ENCODE data around the gene BBS5. TPM values are rescaled to one million over a fixed set of nuclear protein-coding genes. Genes with fewer than 3 reads are reported as not detected.

Gene BBS5
- polyA plus RNA-seq, 1 donor (not counting 4 experiments of a cell fraction or from before 2014, with no cell fraction given): 2.4 TPM

GRCh38 chr2:169542433-169542832 lies 63.1 kb downstream of the BBS5 start:
- H3K9ac ChIP-seq (ENCODE audit: control insufficient read depth, extremely low read depth, insufficient read depth, low read length): no peak overlapping the region
- no peak overlapping the region for H2AFZ ChIP-seq (ENCODE audit: control insufficient read depth, low read length)
- no peaks in the 10 kb centered on the region for H3K9me3 ChIP-seq (ENCODE audit: control insufficient read depth, low read depth, low read length)
- no peaks in the 10 kb centered on the region for H3K4me1 ChIP-seq (ENCODE audit: control insufficient read depth, extremely low read depth, insufficient read depth, low read length)
- no peaks in the 10 kb centered on the region for H3K27me3 ChIP-seq (ENCODE audit: control insufficient read depth, extremely low read depth, insufficient read depth, low read length)
- H3K4me2 ChIP-seq (ENCODE audit: control insufficient read depth, extremely low read depth, insufficient read depth, low read depth, low read length): no peak overlapping the region
- TF ChIP-seq CTCF (optimal IDR thresholded peaks at IDR 0.05 in 1 of 3, IDR thresholded peaks at IDR 0.05 in 1 of 3, conservative IDR thresholded peaks at IDR 0.05 in 1 of 3; ENCODE audit: extremely low read depth in 1 of 3, insufficient read depth in 2 of 3, low read length in 3 of 3) (no peak), EZH2 (IDR thresholded peaks at IDR 0.05; ENCODE audit: low read length) (no peak)
- no peaks in the 10 kb centered on the region for H3K79me2 ChIP-seq (ENCODE audit: control insufficient read depth, insufficient read depth, low read length)
- H3K9me1 ChIP-seq (ENCODE audit: control insufficient read depth, extremely low read depth, insufficient read depth, low read length): no peaks in the 10 kb centered on the region
- H3K27ac ChIP-seq (ENCODE audit: control insufficient read depth, insufficient read depth, low read length): no peak overlapping the region
- FAIRE-seq (no peak), DNase-seq (ENCODE audit: low read depth, low spot score) (no peak)
- peaks cover 3 to 6% of the 10 kb centered on the region in 2 experiments for H3K36me3 ChIP-seq (ENCODE audit: control insufficient read depth in 2 of 2, extremely low read depth in 1 of 2, insufficient read depth in 2 of 2, low read length in 2 of 2)
- H4K20me1 ChIP-seq (ENCODE audit: control insufficient read depth, extremely low read depth, insufficient read depth, low read length): no peaks in the 10 kb centered on the region
- dilution Hi-C loops (cut with MboI; ENCODE audit: extremely low pct_ligation_motif_present, low sequenced_read_pairs): no loop called here
- no peak overlapping the region for H3K4me3 ChIP-seq (ENCODE audit: control insufficient read depth in 2 of 3, extremely low read depth in 1 of 3, insufficient read depth in 2 of 3, low read depth in 1 of 3, low read length in 3 of 3)

- H3K79me2 ChIP-seq (ENCODE audit: control insufficient read depth, insufficient read depth, low read length): no peaks in the 10 kb centered on the region
- no peaks in the 10 kb centered on the region for H3K9me1 ChIP-seq (ENCODE audit: control insufficient read depth, extremely low read depth, insufficient read depth, low read length)
- DNase-seq (ENCODE audit: low read depth, low spot score) (no peak), FAIRE-seq (no peak)
- TF ChIP-seq CTCF (optimal IDR thresholded peaks at IDR 0.05 in 1 of 3, IDR thresholded peaks at IDR 0.05 in 1 of 3, conservative IDR thresholded peaks at IDR 0.05 in 1 of 3; ENCODE audit: extremely low read depth in 1 of 3, insufficient read depth in 2 of 3, low read length in 3 of 3): no peak
- no peak for TF ChIP-seq EZH2 (IDR thresholded peaks at IDR 0.05; ENCODE audit: low read length)
- no peak overlapping the region for H2AFZ ChIP-seq (ENCODE audit: control insufficient read depth, low read length)
- H3K27ac ChIP-seq (ENCODE audit: control insufficient read depth, insufficient read depth, low read length): no peak overlapping the region
- no peak overlapping the region for H3K4me3 ChIP-seq (ENCODE audit: control insufficient read depth in 2 of 3, extremely low read depth in 1 of 3, insufficient read depth in 2 of 3, low read depth in 1 of 3, low read length in 3 of 3)
- H3K36me3 ChIP-seq (ENCODE audit: control insufficient read depth in 2 of 2, extremely low read depth in 1 of 2, insufficient read depth in 2 of 2, low read length in 2 of 2): peaks cover 0 to 6% of the 10 kb centered on the region in 2 experiments
- no peaks in the 10 kb centered on the region for H3K9me3 ChIP-seq (ENCODE audit: control insufficient read depth, low read depth, low read length)
- no peaks in the 10 kb centered on the region for H4K20me1 ChIP-seq (ENCODE audit: control insufficient read depth, extremely low read depth, insufficient read depth, low read length)
- H3K27me3 ChIP-seq (ENCODE audit: control insufficient read depth, extremely low read depth, insufficient read depth, low read length): no peaks in the 10 kb centered on the region
- H3K4me1 ChIP-seq (ENCODE audit: control insufficient read depth, extremely low read depth, insufficient read depth, low read length): no peaks in the 10 kb centered on the region
- H3K9ac ChIP-seq (ENCODE audit: control insufficient read depth, extremely low read depth, insufficient read depth, low read length): no peak overlapping the region
- no peak overlapping the region for H3K4me2 ChIP-seq (ENCODE audit: control insufficient read depth, extremely low read depth, insufficient read depth, low read depth, low read length)
- dilution Hi-C loops (cut with MboI; ENCODE audit: extremely low pct_ligation_motif_present, low sequenced_read_pairs): no loop called here
Observed at GRCh38 chr2:169546756-169547155, 67.5 kb downstream of the BBS5 start.

Other genes with a start within 250 kb of the BBS5 start
- not detected in 3 replicates for gene LRP2, start 117.0 kb upstream of the BBS5 start, polyA plus RNA-seq
- gene KLHL41, start 30.2 kb downstream of the BBS5 start, polyA plus RNA-seq: 0.08 to 0.24 TPM (median 0.18 TPM) in 3 replicates
- 19.3 to 41.7 TPM (median 27.7 TPM) in 3 replicates for gene FASTKD1, start 94.4 kb downstream of the BBS5 start, polyA plus RNA-seq
- gene PPIG, start 104.9 kb downstream of the BBS5 start, polyA plus RNA-seq: 24.6 to 37.4 TPM (median 28.6 TPM) in 3 replicates
- gene CFAP210, start 214.9 kb downstream of the BBS5 start, polyA plus RNA-seq: 0.03 to 0.30 TPM in 2 of 3 replicates, not detected in the other
- gene PHOSPHO2, start 215.0 kb downstream of the BBS5 start, polyA plus RNA-seq: 0.73 to 2.9 TPM (median 1.6 TPM) in 3 replicates

Data from keratinocyte (primary cell).